ENCODE measurements around the gene GTF3C1. TPM values are rescaled to one million over a fixed set of nuclear protein-coding genes. Genes with fewer than 3 reads are reported as not detected.
A peak's percentile ranks its signal among the peaks of the same experiment; 100 is the strongest.

The GTF3C1 gene
- total RNA-seq, 3 donors from 2014 or later: 31.2 to 44.6 (median 37.4) TPM

DNA sequence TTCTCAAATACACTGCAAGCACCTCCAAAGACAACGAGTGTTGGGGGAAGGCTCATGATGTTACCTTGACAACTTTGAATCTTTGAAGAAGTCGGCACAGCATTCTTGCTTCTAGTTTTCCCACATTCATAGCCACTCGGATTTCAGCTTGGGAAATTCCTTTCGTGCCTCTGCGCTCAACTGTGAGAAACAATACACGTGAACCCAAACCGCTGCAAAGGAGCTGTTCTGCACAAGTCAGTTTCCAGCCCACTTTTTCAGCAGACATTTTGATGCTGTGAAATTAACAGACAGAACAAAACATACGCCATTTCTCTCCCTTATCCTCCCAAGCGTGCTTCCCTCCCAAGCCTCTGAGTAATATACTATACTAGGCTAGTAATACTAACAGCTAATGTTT lies 41.2 kb downstream of the GTF3C1 start:
- intact Hi-C loops (cut with DNase I; ENCODE audit: low total_unique reads): no loop called here

DNA sequence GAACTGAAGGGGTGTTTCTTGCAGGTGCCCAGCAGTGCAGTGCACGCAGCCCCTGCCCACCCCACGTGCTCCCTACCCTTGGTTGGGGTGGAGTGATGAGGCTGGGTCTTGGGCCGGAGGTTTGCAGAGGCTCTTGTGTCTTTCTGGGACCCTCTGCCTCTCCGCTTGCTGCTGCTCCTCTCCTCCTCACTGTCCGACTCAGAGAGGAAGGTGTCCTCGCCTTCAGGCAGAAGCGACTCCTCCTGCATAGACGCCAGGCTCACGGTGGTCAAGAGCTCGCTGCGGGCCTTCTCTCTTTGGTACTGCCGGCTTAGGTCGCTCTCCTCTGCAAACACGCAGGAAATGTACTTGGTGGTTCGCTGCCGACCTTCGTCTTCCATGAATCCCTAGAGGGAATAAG lies 42.9 kb downstream of the GTF3C1 start:
- intact Hi-C loops (cut with DNase I; ENCODE audit: low total_unique reads): no loop called here
- Histone ChIP-seq H3K27me3 (no peaks in the 10 kb centered on the region), H3K36me3 (peaks cover 17% of the 10 kb centered on the region), H3K27ac (no peak overlapping the region), H3K9me3 (no peaks in the 10 kb centered on the region), H3K4me1 (no peaks in the 10 kb centered on the region), H3K4me3 (no peak overlapping the region)
- no peak for DNase-seq (ENCODE audit: low spot score in 2 of 2)
- TF ChIP-seq POLR2A (IDR thresholded peaks at IDR 0.05) (no peak), POLR2AphosphoS5 (IDR thresholded peaks at IDR 0.05) (no peak)
- TF ChIP-seq, protein P1, sequence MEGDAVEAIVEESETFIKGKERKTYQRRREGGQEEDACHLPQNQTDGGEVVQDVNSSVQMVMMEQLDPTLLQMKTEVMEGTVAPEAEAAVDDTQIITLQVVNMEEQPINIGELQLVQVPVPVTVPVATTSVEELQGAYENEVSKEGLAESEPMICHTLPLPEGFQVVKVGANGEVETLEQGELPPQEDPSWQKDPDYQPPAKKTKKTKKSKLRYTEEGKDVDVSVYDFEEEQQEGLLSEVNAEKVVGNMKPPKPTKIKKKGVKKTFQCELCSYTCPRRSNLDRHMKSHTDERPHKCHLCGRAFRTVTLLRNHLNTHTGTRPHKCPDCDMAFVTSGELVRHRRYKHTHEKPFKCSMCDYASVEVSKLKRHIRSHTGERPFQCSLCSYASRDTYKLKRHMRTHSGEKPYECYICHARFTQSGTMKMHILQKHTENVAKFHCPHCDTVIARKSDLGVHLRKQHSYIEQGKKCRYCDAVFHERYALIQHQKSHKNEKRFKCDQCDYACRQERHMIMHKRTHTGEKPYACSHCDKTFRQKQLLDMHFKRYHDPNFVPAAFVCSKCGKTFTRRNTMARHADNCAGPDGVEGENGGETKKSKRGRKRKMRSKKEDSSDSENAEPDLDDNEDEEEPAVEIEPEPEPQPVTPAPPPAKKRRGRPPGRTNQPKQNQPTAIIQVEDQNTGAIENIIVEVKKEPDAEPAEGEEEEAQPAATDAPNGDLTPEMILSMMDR (IDR thresholded peaks at IDR 0.05): no peak

More for the DNA sequence above, 41.2 kb downstream of the GTF3C1 start:
- Histone ChIP-seq H3K36me3 (peaks cover 17% of the 10 kb centered on the region), H3K4me3 (no peak overlapping the region), H3K27me3 (no peaks in the 10 kb centered on the region), H3K9me3 (no peaks in the 10 kb centered on the region), H3K4me1 (no peaks in the 10 kb centered on the region), H3K27ac (no peak overlapping the region)
- no peak for DNase-seq (ENCODE audit: low spot score in 2 of 2)
- TF ChIP-seq POLR2AphosphoS5 (IDR thresholded peaks at IDR 0.05) (no peak), POLR2A (IDR thresholded peaks at IDR 0.05) (no peak)
- TF ChIP-seq, protein P1 (IDR thresholded peaks at IDR 0.05): no peak

DNA sequence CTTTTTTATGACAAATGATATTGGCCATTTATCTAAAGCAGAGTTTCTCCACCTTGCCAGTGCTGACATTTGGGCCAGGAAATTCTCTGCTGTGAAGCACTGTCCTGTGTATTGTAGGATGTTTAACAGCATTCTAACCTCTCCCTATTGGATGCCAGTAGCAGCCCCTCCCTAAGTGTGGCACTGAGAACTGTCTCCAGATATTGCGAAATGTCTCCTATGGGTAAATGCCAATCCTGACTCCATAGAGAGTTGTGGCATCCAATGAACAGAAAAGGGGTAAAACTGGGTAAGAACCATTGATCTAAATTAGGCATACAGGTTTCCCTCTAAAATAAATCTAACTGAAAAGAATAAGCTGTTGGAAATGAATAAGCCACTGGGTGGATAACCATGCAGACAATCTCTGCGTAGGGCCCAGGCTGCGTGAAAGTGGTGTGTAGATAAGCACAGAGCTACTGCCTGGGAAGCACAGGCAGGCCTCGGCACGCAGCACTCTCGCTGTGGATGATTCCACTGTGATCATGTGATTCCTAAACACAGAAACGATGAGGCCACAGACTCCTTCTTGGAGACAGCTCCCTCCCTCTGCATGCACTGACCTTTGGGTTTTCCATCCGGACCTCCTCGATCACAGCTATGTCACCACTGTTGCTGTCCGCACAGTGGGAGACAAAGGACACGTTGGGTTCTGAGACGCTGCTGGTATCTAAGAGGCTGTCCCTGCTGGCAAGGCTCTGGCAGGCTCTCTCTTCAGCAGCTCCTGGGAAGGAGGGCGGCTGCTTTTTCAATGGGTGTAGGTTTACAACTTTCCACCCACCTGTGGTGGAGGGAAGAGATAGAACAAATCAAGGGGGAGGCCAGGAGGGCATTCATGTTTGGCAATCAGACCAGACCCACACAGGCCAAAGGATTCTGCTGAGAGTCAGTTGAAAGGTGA lies 44.1 kb downstream of the GTF3C1 start:
- Histone ChIP-seq H3K4me3 (no peak overlapping the region), H3K36me3 (peaks cover 17% of the 10 kb centered on the region), H3K4me1 (no peaks in the 10 kb centered on the region), H3K27ac (peak overlapping the region; percentile 40 to 57), H3K9me3 (no peaks in the 10 kb centered on the region), H3K27me3 (no peaks in the 10 kb centered on the region)
- peak in 1 of 2 donors; percentile 25 for DNase-seq (ENCODE audit: low spot score in 2 of 2)
- TF ChIP-seq, protein P1 (IDR thresholded peaks at IDR 0.05): no peak
- TF ChIP-seq POLR2A (IDR thresholded peaks at IDR 0.05) (no peak), POLR2AphosphoS5 (IDR thresholded peaks at IDR 0.05) (no peak)
- intact Hi-C loops (cut with DNase I; ENCODE audit: low total_unique reads): no loop called here

DNA sequence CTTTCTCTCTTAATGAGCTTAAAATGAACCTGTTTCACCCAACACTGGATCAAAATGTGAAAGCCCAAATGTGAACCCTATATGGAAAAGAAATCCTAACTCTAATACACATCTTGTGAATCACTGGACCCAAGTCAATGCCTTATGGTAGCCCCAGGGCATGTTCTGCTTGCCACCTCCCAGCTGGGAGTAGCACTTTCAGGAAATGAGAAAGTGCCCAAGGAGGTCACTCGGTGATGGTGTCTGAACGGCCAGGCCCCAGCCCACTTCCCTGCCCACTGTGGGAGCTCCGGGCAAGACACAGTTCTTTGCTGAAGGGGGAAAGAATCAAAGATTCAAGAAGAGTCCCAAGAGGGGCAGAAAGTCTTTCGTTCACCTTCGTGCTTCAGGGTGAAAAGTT lies 46.1 kb downstream of the GTF3C1 start:
- no peak for DNase-seq (ENCODE audit: low spot score in 2 of 2)
- TF ChIP-seq POLR2AphosphoS5 (IDR thresholded peaks at IDR 0.05) (no peak), POLR2A (IDR thresholded peaks at IDR 0.05) (no peak)
- TF ChIP-seq, protein P1 (IDR thresholded peaks at IDR 0.05): no peak
- H3K27ac ChIP-seq: no peak overlapping the region
- H3K4me3 ChIP-seq: no peak overlapping the region
- H3K27me3 ChIP-seq: no peaks in the 10 kb centered on the region
- intact Hi-C loops (cut with DNase I; ENCODE audit: low total_unique reads): no loop called here
- no peaks in the 10 kb centered on the region for H3K9me3 ChIP-seq
- peaks cover 27% of the 10 kb centered on the region for H3K36me3 ChIP-seq
- no peaks in the 10 kb centered on the region for H3K4me1 ChIP-seq

DNA sequence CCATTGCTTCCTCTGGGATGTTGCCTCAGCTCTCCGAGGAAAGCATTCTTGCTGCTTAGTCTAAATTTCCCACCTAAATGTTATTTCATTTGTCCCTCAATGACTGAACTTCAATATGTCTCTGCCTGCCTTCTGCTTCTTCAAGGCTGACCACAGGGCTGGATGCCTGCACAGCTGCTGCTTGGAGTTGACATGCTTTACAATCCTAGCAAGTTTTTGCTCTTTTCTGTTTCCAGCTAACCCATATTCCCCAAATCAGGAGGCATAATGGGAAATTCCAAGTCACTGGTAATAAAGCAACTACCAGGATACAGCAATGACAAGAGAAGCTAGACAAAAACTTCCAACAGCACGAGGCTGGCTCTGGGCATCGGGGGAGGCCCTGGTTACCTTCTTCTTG lies 48.9 kb downstream of the GTF3C1 start:
- H3K36me3 ChIP-seq: peaks cover 12% of the 10 kb centered on the region
- TF ChIP-seq POLR2A (IDR thresholded peaks at IDR 0.05): no peak
- TF ChIP-seq, protein P1 (IDR thresholded peaks at IDR 0.05): no peak
- no peak for TF ChIP-seq POLR2AphosphoS5 (IDR thresholded peaks at IDR 0.05)

More for the DNA sequence above, 48.9 kb downstream of the GTF3C1 start:
- intact Hi-C loops (cut with DNase I; ENCODE audit: low total_unique reads): no loop called here
- H3K4me3 ChIP-seq: no peak overlapping the region
- no peaks in the 10 kb centered on the region for H3K9me3 ChIP-seq
- no peaks in the 10 kb centered on the region for H3K4me1 ChIP-seq
- H3K27ac ChIP-seq: no peak overlapping the region
- H3K27me3 ChIP-seq: no peaks in the 10 kb centered on the region
- no peak for DNase-seq (ENCODE audit: low spot score in 2 of 2)

Data from breast epithelium (tissue), 4 donors.